ENCODE results near the gene MAMDC4. TPM values are rescaled to one million over a fixed set of nuclear protein-coding genes. Genes with fewer than 3 reads are reported as not detected.
A peak's percentile ranks its signal among the peaks of the same experiment; 100 is the strongest.

The MAMDC4 gene
- total and polyA plus RNA-seq, 2 donors: 1.3 to 14.0 TPM

GRCh38 chr9:136847826-136848392 is 4.2 kb upstream of the MAMDC4 start:
- peak in 2 of 9 donors; percentile 41 to 64 for DNase-seq (ENCODE audit: low read depth in 6 of 9, low spot score in 9 of 9)
- peaks cover 2 to 7% of the 10 kb centered on the region in 2 donors for H3K9me3 ChIP-seq (ENCODE audit: control insufficient read depth in 2 of 2, insufficient read depth in 1 of 2, low read length in 1 of 2)
- H3K27ac ChIP-seq (ENCODE audit: low read depth in 1 of 2, low read length in 1 of 2): peak overlapping the region; percentile 24 to 39
- peaks cover 0 to 5% of the 10 kb centered on the region in 2 donors for H3K36me3 ChIP-seq (ENCODE audit: control insufficient read depth in 2 of 2, insufficient read depth in 2 of 2, low read length in 1 of 2)
- WGBS: 2% methylated on average over 48 of the region's 48 CpGs
- H3K27me3 ChIP-seq (ENCODE audit: control insufficient read depth in 2 of 2, insufficient read depth in 1 of 2, low read length in 1 of 2): peaks cover 55 to 62% of the 10 kb centered on the region in 2 donors
- peaks cover 17 to 32% of the 10 kb centered on the region in 2 donors for H3K4me1 ChIP-seq (ENCODE audit: control insufficient read depth in 2 of 2, insufficient read depth in 2 of 2, low read length in 2 of 2)
- H3K4me3 ChIP-seq (ENCODE audit: low read length in 2 of 2): peak overlapping the region; percentile 74 to 85

- peaks cover 14 to 26% of the 10 kb centered on the region in 2 donors for H3K4me1 ChIP-seq (ENCODE audit: control insufficient read depth in 2 of 2, insufficient read depth in 2 of 2, low read length in 2 of 2)
- H3K27me3 ChIP-seq (ENCODE audit: control insufficient read depth in 2 of 2, insufficient read depth in 1 of 2, low read length in 1 of 2): peaks cover 49 to 56% of the 10 kb centered on the region in 2 donors
- H3K27ac ChIP-seq (ENCODE audit: low read depth in 1 of 2, low read length in 1 of 2): peak overlapping the region in 1 of 2 donors; percentile 71
- WGBS: 1% methylated on average over 52 of the region's 53 CpGs
- H3K36me3 ChIP-seq (ENCODE audit: control insufficient read depth in 2 of 2, insufficient read depth in 2 of 2, low read length in 1 of 2): peaks cover 0 to 5% of the 10 kb centered on the region in 2 donors
- peak in 1 of 9 donors; percentile 48 for DNase-seq (ENCODE audit: low read depth in 6 of 9, low spot score in 9 of 9)
- H3K9me3 ChIP-seq (ENCODE audit: control insufficient read depth in 2 of 2, insufficient read depth in 1 of 2, low read length in 1 of 2): peaks cover 2 to 7% of the 10 kb centered on the region in 2 donors
- peak overlapping the region; percentile 74 to 85 for H3K4me3 ChIP-seq (ENCODE audit: low read length in 2 of 2)
Observed at GRCh38 chr9:136848393-136849037, 3.6 kb upstream of the MAMDC4 start.

GRCh38 chr9:136849038-136849959 is 2.8 kb upstream of the MAMDC4 start, which contains the start of gene PHPT1:
Gene PHPT1, plus strand, starts transcription at chr9:136849409. Its CDS starts 22 bp downstream, at chr9:136849431.
- peak within 1 kb of the TSS; percentile 74 to 85 for H3K4me3 ChIP-seq (ENCODE audit: low read length in 2 of 2)
- peaks cover 0 to 7% of the 10 kb centered on the region in 2 donors for H3K9me3 ChIP-seq (ENCODE audit: control insufficient read depth in 2 of 2, insufficient read depth in 1 of 2, low read length in 1 of 2)
- H3K27me3 ChIP-seq (ENCODE audit: control insufficient read depth in 2 of 2, insufficient read depth in 1 of 2, low read length in 1 of 2): peaks cover 42 to 48% of the 10 kb centered on the region in 2 donors
- peak; percentile 93 to 98 (median 96) for DNase-seq (ENCODE audit: low read depth in 6 of 9, low spot score in 9 of 9)
- peaks cover 11 to 20% of the 10 kb centered on the region in 2 donors for H3K4me1 ChIP-seq (ENCODE audit: control insufficient read depth in 2 of 2, insufficient read depth in 2 of 2, low read length in 2 of 2)
- 2% methylated on average over 77 of the region's 77 CpGs for WGBS
- peaks cover 0 to 5% of the 10 kb centered on the region in 2 donors for H3K36me3 ChIP-seq (ENCODE audit: control insufficient read depth in 2 of 2, insufficient read depth in 2 of 2, low read length in 1 of 2)
- peak within 1 kb of the TSS; percentile 81 to 87 for H3K27ac ChIP-seq (ENCODE audit: low read depth in 1 of 2, low read length in 1 of 2)

GRCh38 chr9:136849960-136850865 is 1.9 kb upstream of the MAMDC4 start:
- DNase-seq (ENCODE audit: low read depth in 6 of 9, low spot score in 9 of 9): no peak
- Histone ChIP-seq H3K4me1 (ENCODE audit: control insufficient read depth in 2 of 2, insufficient read depth in 2 of 2, low read length in 2 of 2) (peaks cover 11 to 20% of the 10 kb centered on the region in 2 donors), H3K36me3 (ENCODE audit: control insufficient read depth in 2 of 2, insufficient read depth in 2 of 2, low read length in 1 of 2) (peaks cover 0 to 5% of the 10 kb centered on the region in 2 donors)

GRCh38 chr9:136850866-136851775 is 1.0 kb upstream of the MAMDC4 start:
- Histone ChIP-seq H3K36me3 (ENCODE audit: control insufficient read depth in 2 of 2, insufficient read depth in 2 of 2, low read length in 1 of 2) (peaks cover 0 to 5% of the 10 kb centered on the region in 2 donors), H3K4me3 (ENCODE audit: low read length in 2 of 2) (no peak overlapping the region), H3K27me3 (ENCODE audit: control insufficient read depth in 2 of 2, insufficient read depth in 1 of 2, low read length in 1 of 2) (peaks cover 24 to 34% of the 10 kb centered on the region in 2 donors), H3K4me1 (ENCODE audit: control insufficient read depth in 2 of 2, insufficient read depth in 2 of 2, low read length in 2 of 2) (peaks cover 11 to 20% of the 10 kb centered on the region in 2 donors), H3K9me3 (ENCODE audit: control insufficient read depth in 2 of 2, insufficient read depth in 1 of 2, low read length in 1 of 2) (peaks cover 0 to 3% of the 10 kb centered on the region in 2 donors), H3K27ac (ENCODE audit: low read depth in 1 of 2, low read length in 1 of 2) (no peak overlapping the region)
- no peak for DNase-seq (ENCODE audit: low read depth in 6 of 9, low spot score in 9 of 9)
- 95% methylated on average over 23 of the region's 23 CpGs for WGBS

More at GRCh38 chr9:136849960-136850865, 1.9 kb upstream of the MAMDC4 start:
- Histone ChIP-seq H3K27me3 (ENCODE audit: control insufficient read depth in 2 of 2, insufficient read depth in 1 of 2, low read length in 1 of 2) (peaks cover 33 to 43% of the 10 kb centered on the region in 2 donors), H3K4me3 (ENCODE audit: low read length in 2 of 2) (peak overlapping the region; percentile 74 to 85), H3K27ac (ENCODE audit: low read depth in 1 of 2, low read length in 1 of 2) (no peak overlapping the region), H3K9me3 (ENCODE audit: control insufficient read depth in 2 of 2, insufficient read depth in 1 of 2, low read length in 1 of 2) (peaks cover 0 to 7% of the 10 kb centered on the region in 2 donors)
- WGBS: 78% methylated on average over 43 of the region's 43 CpGs

GRCh38 chr9:136852664-136853595 is 784 bp downstream of the MAMDC4 start:
- Histone ChIP-seq H3K4me1 (ENCODE audit: control insufficient read depth in 2 of 2, insufficient read depth in 2 of 2, low read length in 2 of 2) (peaks cover 4 to 14% of the 10 kb centered on the region in 2 donors), H3K9me3 (ENCODE audit: control insufficient read depth in 2 of 2, insufficient read depth in 1 of 2, low read length in 1 of 2) (peaks cover 0 to 3% of the 10 kb centered on the region in 2 donors), H3K27me3 (ENCODE audit: control insufficient read depth in 2 of 2, insufficient read depth in 1 of 2, low read length in 1 of 2) (peaks cover 7 to 16% of the 10 kb centered on the region in 2 donors), H3K27ac (ENCODE audit: low read depth in 1 of 2, low read length in 1 of 2) (no peak overlapping the region), H3K4me3 (ENCODE audit: low read length in 2 of 2) (no peak overlapping the region), H3K36me3 (ENCODE audit: control insufficient read depth in 2 of 2, insufficient read depth in 2 of 2, low read length in 1 of 2) (peaks cover 0 to 5% of the 10 kb centered on the region in 2 donors)
- 96% methylated on average over 29 of the region's 29 CpGs for WGBS
- no peak for DNase-seq (ENCODE audit: low read depth in 6 of 9, low spot score in 9 of 9)

- Histone ChIP-seq H3K27ac (ENCODE audit: low read depth in 1 of 2, low read length in 1 of 2) (no peak overlapping the region), H3K9me3 (ENCODE audit: control insufficient read depth in 2 of 2, insufficient read depth in 1 of 2, low read length in 1 of 2) (peaks cover 0 to 3% of the 10 kb centered on the region in 2 donors), H3K4me3 (ENCODE audit: low read length in 2 of 2) (no peak overlapping the region), H3K27me3 (ENCODE audit: control insufficient read depth in 2 of 2, insufficient read depth in 1 of 2, low read length in 1 of 2) (peaks cover 0 to 9% of the 10 kb centered on the region in 2 donors), H3K36me3 (ENCODE audit: control insufficient read depth in 2 of 2, insufficient read depth in 2 of 2, low read length in 1 of 2) (peaks cover 0 to 7% of the 10 kb centered on the region in 2 donors), H3K4me1 (ENCODE audit: control insufficient read depth in 2 of 2, insufficient read depth in 2 of 2, low read length in 2 of 2) (peaks cover 3 to 9% of the 10 kb centered on the region in 2 donors)
- DNase-seq (ENCODE audit: low read depth in 6 of 9, low spot score in 9 of 9): no peak
- 90% methylated on average over 18 of the region's 18 CpGs for WGBS
Observed at GRCh38 chr9:136853596-136854112, 1.5 kb downstream of the MAMDC4 start.
